Suprapubic skin (tissue), 4 donors: ENCODE measurements around the gene PTPRM. TPM values are rescaled to one million over a fixed set of nuclear protein-coding genes. Genes with fewer than 3 reads are reported as not detected.

Experiments
- DNase-seq, 2 donors: peaks; one replicate each; pipeline ENCODE4 v3.0.0-alpha.2; 2019; ENCODE audit warnings: low spot score in 2 of 2
- H3K27ac ChIP-seq: fragments of 200-600 bp; sonication (generic); one replicate; pipeline ENCODE4 v1.5.1; 2019
- H3K27me3 ChIP-seq: fragments of 200-600 bp; sonication (generic); one replicate; pipeline ENCODE4 v1.5.1; 2019
- H3K36me3 ChIP-seq: fragments of 200-600 bp; sonication (generic); one replicate; pipeline ENCODE4 v1.5.1; 2019
- H3K4me1 ChIP-seq: fragments of 200-600 bp; sonication (generic); one replicate; pipeline ENCODE4 v1.5.1; 2019
- H3K4me3 ChIP-seq: fragments of 200-600 bp; sonication (generic); one replicate; pipeline ENCODE4 v1.5.1; 2019; ENCODE audit warnings: mild to moderate bottlenecking
- H3K9me3 ChIP-seq: fragments of 200-600 bp; sonication (generic); one replicate; pipeline ENCODE4 v1.5.1; 2019
- CTCF ChIP-seq, 2 donors: fragments of 200-600 bp in 1 of 2; fragments of 450-650 bp in 1 of 2; sonication (generic) in 1 of 2; IDR thresholded peaks; one replicate each; pipeline ENCODE4 v1.5.1; 2016 to 2019; ENCODE audit warnings: antibody characterized with exemption in 2 of 2, mild to moderate bottlenecking in 1 of 2, moderate library complexity in 1 of 2
- EP300 ChIP-seq: sonication (generic); formaldehyde crosslinking; IDR thresholded peaks from one replicate; pipeline ENCODE4 v1.6.1; 2017; ENCODE audit warnings: antibody characterized with exemption
- POLR2A ChIP-seq, 2 donors: fragments of 450-650 bp; IDR thresholded peaks; one replicate each; pipeline ENCODE4 v1.6.1; 2017; ENCODE audit warnings: antibody characterized with exemption in 2 of 2, mild to moderate bottlenecking in 2 of 2, moderate library complexity in 2 of 2
- POLR2AphosphoS5 ChIP-seq, 3 donors: sonication (generic); formaldehyde crosslinking; IDR thresholded peaks; one replicate each; pipeline ENCODE4 v1.6.1; 2017; ENCODE audit warnings: antibody characterized with exemption in 3 of 3
- WGBS: methylation state at CpG from one replicate; pipeline ENCODE4 v1.1.5; 2018; 5-methylcytosine and 5-hydroxymethylcytosine counted together
- total RNA-seq, 4 donors: library from RNA; depleted of rRNA; stranded (reverse); fragments of >200 nt; gene quantifications; one replicate each; pipeline ENCODE4 v1.1.0, GENCODE V29; 2016

PTPRM gene
- total RNA-seq, 4 donors from 2014 or later = 19.8 to 73.7 (median 40.0) TPM

GRCh38 chr18:7980136-7980535 lies 413.0 kb downstream of the PTPRM start:
- TF ChIP-seq EP300 (no peak), POLR2AphosphoS5 (IDR thresholded peaks at IDR 0.05) (no peak), CTCF (IDR thresholded peaks at IDR 0.05) (no peak)
- Histone ChIP-seq H3K36me3 (no peaks in the 10 kb centered on the region), H3K9me3 (no peaks in the 10 kb centered on the region), H3K4me1 (no peaks in the 10 kb centered on the region), H3K4me3 (no peak overlapping the region), H3K27ac (no peak overlapping the region), H3K27me3 (no peaks in the 10 kb centered on the region)
- WGBS = 93% methylated on average over 3 of the region's 3 CpGs
- no peak for DNase-seq

- Histone ChIP-seq H3K4me1 (no peaks in the 10 kb centered on the region), H3K4me3 (no peak overlapping the region), H3K9me3 (no peaks in the 10 kb centered on the region), H3K27ac (no peak overlapping the region), H3K27me3 (no peaks in the 10 kb centered on the region), H3K36me3 (no peaks in the 10 kb centered on the region)
- no peak for DNase-seq
- 91% methylated on average over 4 of the region's 4 CpGs for WGBS
- TF ChIP-seq POLR2AphosphoS5 (IDR thresholded peaks at IDR 0.05) (no peak), EP300 (no peak), CTCF (IDR thresholded peaks at IDR 0.05) (no peak), POLR2A (IDR thresholded peaks at IDR 0.05) (no peak)
Measured at GRCh38 chr18:7980656-7981055, 413.5 kb downstream of the PTPRM start.

- H3K4me1 ChIP-seq = no peaks in the 10 kb centered on the region
- TF ChIP-seq POLR2A (IDR thresholded peaks at IDR 0.05) (no peak), POLR2AphosphoS5 (IDR thresholded peaks at IDR 0.05) (no peak), EP300 (no peak), CTCF (IDR thresholded peaks at IDR 0.05) (no peak)
- DNase-seq = no peak
Measured at GRCh38 chr18:7982216-7982615, 415.1 kb downstream of the PTPRM start.

GRCh38 chr18:7987284-7987976 lies 420.3 kb downstream of the PTPRM start:
- H3K36me3 ChIP-seq = no peaks in the 10 kb centered on the region
- no peaks in the 10 kb centered on the region for H3K9me3 ChIP-seq
- no peaks in the 10 kb centered on the region for H3K27me3 ChIP-seq
- no peak overlapping the region for H3K4me3 ChIP-seq
- DNase-seq = no peak
- no peak overlapping the region for H3K27ac ChIP-seq
- H3K4me1 ChIP-seq = no peaks in the 10 kb centered on the region
- WGBS = 48% methylated on average over 3 of the region's 3 CpGs
- no peak for TF ChIP-seq POLR2A (IDR thresholded peaks at IDR 0.05)
- TF ChIP-seq POLR2AphosphoS5 (IDR thresholded peaks at IDR 0.05) = no peak

More at GRCh38 chr18:7982216-7982615, 415.1 kb downstream of the PTPRM start:
- H3K9me3 ChIP-seq = no peaks in the 10 kb centered on the region
- no peak overlapping the region for H3K27ac ChIP-seq
- no peak overlapping the region for H3K4me3 ChIP-seq
- H3K27me3 ChIP-seq = no peaks in the 10 kb centered on the region
- no peaks in the 10 kb centered on the region for H3K36me3 ChIP-seq

GRCh38 chr18:7990670-7991069 lies 423.6 kb downstream of the PTPRM start:
- H3K27ac ChIP-seq = no peak overlapping the region
- H3K4me3 ChIP-seq = no peak overlapping the region
- no peak for DNase-seq
- TF ChIP-seq CTCF (IDR thresholded peaks at IDR 0.05) (no peak), EP300 (no peak), POLR2A (IDR thresholded peaks at IDR 0.05) (no peak), POLR2AphosphoS5 (IDR thresholded peaks at IDR 0.05) (no peak)
- no peaks in the 10 kb centered on the region for H3K4me1 ChIP-seq
- WGBS = 43% methylated on average over 1 of the region's 1 CpG
- H3K36me3 ChIP-seq = no peaks in the 10 kb centered on the region
- no peaks in the 10 kb centered on the region for H3K27me3 ChIP-seq
- H3K9me3 ChIP-seq = peaks cover 5% of the 10 kb centered on the region
